SK-N-SH (cell line): ENCODE measurements around the gene PGAP3. TPM values are rescaled to one million over a fixed set of nuclear protein-coding genes. Genes with fewer than 3 reads are reported as not detected.

Experiments used
- CTCF ChIA-PET: fragments of 300-600, 350-600 bp; formaldehyde crosslinking; extraction: SDS; loops from one replicate; lab custom pipeline; 2021; lab: Yijun Ruan, JAX
- POLR2A ChIA-PET: fragments of 350-600 bp; sonication (Branson Sonifier 250); formaldehyde crosslinking; extraction: SDS; loops from one replicate; lab custom pipeline; 2020; ENCODE audit warnings: antibody characterized with exemption, inconsistent platforms; lab: Yijun Ruan, JAX
- DNase-seq: peaks from one replicate; pipeline ENCODE4 v3.0.0; 2012
- H2AFZ ChIP-seq: fragments of 200-600 bp; sonication (generic); 2 replicates; pipeline ENCODE4 v1.8.1; 2016; ENCODE audit warnings: antibody characterized with exemption, mild to moderate bottlenecking, low read depth
- H3F3A ChIP-seq: fragments of 200-600 bp; sonication (generic); replicated peaks from 2 replicates; pipeline ENCODE3; 2016; ENCODE audit warnings: antibody characterized with exemption, mild to moderate bottlenecking; ENCODE audit not compliant: insufficient read depth
- H3K27ac ChIP-seq, 2 experiments: fragments of 200-500 bp in 1 of 2; fragments of 200-600 bp in 1 of 2; sonication (Bioruptor generic) in 1 of 2; sonication (generic), shearing (Covaris generic) in 1 of 2; 2 replicates each; pipeline versions ENCODE4 v1.5.1 to v1.6.1; 2014 to 2016; ENCODE audit warnings: low read depth in 2 of 2, inconsistent platforms in 1 of 2, low read length in 1 of 2, mild to moderate bottlenecking in 1 of 2, mixed read lengths in 1 of 2
- H3K27me3 ChIP-seq: fragments of 200-600 bp; sonication (generic), shearing (Covaris generic); 2 replicates; pipeline ENCODE4 v1.6.1; 2016; ENCODE audit warnings: mixed run types; ENCODE audit not compliant: insufficient read depth
- H3K36me3 ChIP-seq, 2 experiments: fragments of 200-500 bp in 1 of 2; fragments of 200-600 bp in 1 of 2; sonication (Bioruptor generic) in 1 of 2; sonication (generic) in 1 of 2; replicated peaks in 1 of 2; 2 replicates each; pipeline versions ENCODE3 to v1.5.1; 2014 to 2016; ENCODE audit warnings: low read length in 1 of 2, mild to moderate bottlenecking in 1 of 2; ENCODE audit not compliant: insufficient read depth in 2 of 2, control insufficient read depth in 1 of 2
- H3K4me1 ChIP-seq, 2 experiments: fragments of 200-500 bp in 1 of 2; fragments of 200-600 bp in 1 of 2; sonication (Bioruptor generic) in 1 of 2; sonication (generic), shearing (Covaris generic) in 1 of 2; 2 replicates each; pipeline versions ENCODE4 v1.5.1 to v1.6.1; 2014 to 2016; ENCODE audit warnings: low read depth in 1 of 2, low read length in 1 of 2, mixed run types in 1 of 2; ENCODE audit not compliant: insufficient read depth in 2 of 2, control insufficient read depth in 1 of 2
- H3K4me2 ChIP-seq: fragments of 200-600 bp; sonication (generic), shearing (Covaris generic); 2 replicates; pipeline ENCODE4 v1.6.1; 2017; ENCODE audit warnings: mixed run types
- H3K4me3 ChIP-seq, 2 experiments: fragments of 200-500 bp in 1 of 2; fragments of 200-600 bp in 1 of 2; sonication (Bioruptor generic) in 1 of 2; sonication (generic), shearing (Covaris generic) in 1 of 2; 2 replicates each; pipeline versions ENCODE4 v1.5.1 to v1.8.1; 2014 to 2016; ENCODE audit warnings: low read depth in 2 of 2, inconsistent platforms in 1 of 2, low read length in 1 of 2, mild to moderate bottlenecking in 1 of 2, mixed read lengths in 1 of 2, moderate library complexity in 1 of 2
- H3K79me2 ChIP-seq: fragments of 200-600 bp; sonication (generic); 2 replicates; pipeline ENCODE4 v1.8.1; 2017; ENCODE audit warnings: mild to moderate bottlenecking; ENCODE audit not compliant: insufficient read depth
- H3K9ac ChIP-seq: fragments of 200-600 bp; sonication (generic); 2 replicates; pipeline ENCODE4 v1.6.1; 2017; ENCODE audit warnings: mixed run types
- H3K9me2 ChIP-seq: fragments of 200-600 bp; sonication (generic); 2 replicates; pipeline ENCODE4 v1.6.1; 2017; ENCODE audit warnings: mixed run types
- H3K9me3 ChIP-seq: fragments of 200-600 bp; sonication (generic); 2 replicates; pipeline ENCODE4 v1.6.1; 2017; ENCODE audit warnings: mixed run types, mild to moderate bottlenecking, moderate library complexity
- H4K20me1 ChIP-seq: fragments of 200-600 bp; sonication (generic); 2 replicates; pipeline ENCODE4 v1.6.1; 2017; ENCODE audit warnings: mild to moderate bottlenecking, mixed run types; ENCODE audit not compliant: insufficient read depth
- CHD2 ChIP-seq: fragments of 150-350 bp; IDR thresholded peaks from 2 replicates; pipeline ENCODE4 v1.6.1; 2018; ENCODE audit warnings: low read length; ENCODE audit not compliant: partially characterized antibody
- ELF1 ChIP-seq: IDR thresholded peaks from 2 replicates; pipeline ENCODE4 v1.4.0; 2012
- FOXJ3 ChIP-seq: sonication (generic); formaldehyde crosslinking; IDR thresholded peaks from 2 replicates; pipeline ENCODE4 v1.5.1; 2020; ENCODE audit warnings: mild to moderate bottlenecking, missing genetic modification reagents
- FOXM1 ChIP-seq: IDR thresholded peaks from 2 replicates; pipeline ENCODE4 v1.4.0; 2012; ENCODE audit warnings: low read depth, mild to moderate bottlenecking
- MEF2A ChIP-seq: IDR thresholded peaks from 2 replicates; pipeline ENCODE4 v1.4.0; 2012; ENCODE audit warnings: low read depth, borderline replicate concordance
- NRF1 ChIP-seq: IDR thresholded peaks from 2 replicates; pipeline ENCODE4 v1.6.1; 2012; ENCODE audit warnings: low read depth, mild to moderate bottlenecking, low read length
- RAD21 ChIP-seq: IDR thresholded peaks from 2 replicates; pipeline ENCODE4 v1.6.1; 2012; ENCODE audit warnings: mild to moderate bottlenecking, low read length
- RCOR1 ChIP-seq: fragments of 150-350 bp; IDR thresholded peaks from 2 replicates; pipeline ENCODE4 v1.6.1; 2017; ENCODE audit warnings: antibody characterized with exemption, low read length
- REST ChIP-seq: IDR thresholded peaks from 2 replicates; pipeline ENCODE4 v1.6.1; 2012; ENCODE audit warnings: mild to moderate bottlenecking, low read depth, low read length, moderate library complexity
- RFX5 ChIP-seq: IDR thresholded peaks from 2 replicates; pipeline ENCODE4 v1.6.1; 2012; ENCODE audit warnings: mild to moderate bottlenecking, improper control_type of control experiment, low read length
- TCF12 ChIP-seq: IDR thresholded peaks from 2 replicates; pipeline ENCODE4 v1.4.0; 2012
- WGBS: methylation state at CpG from one replicate; pipeline ENCODE4 v1.1.6; 2017; ENCODE audit warnings: low lambda C conversion rate; 5-methylcytosine and 5-hydroxymethylcytosine counted together
- polyA plus RNA-seq, 3 experiments: library from polyadenylated mRNA; depleted of rRNA; stranded (reverse); fragments of >200 nt; gene quantifications; 2 replicates each; pipeline ENCODE4 v1.2.3, GENCODE V29; 2012

The PGAP3 gene
- polyA plus RNA-seq, 1 of the 3 experiments (the other 2 are of a cell fraction), result 20.9 TPM

GRCh38 chr17:39626171-39627046, 61.4 kb downstream of the PGAP3 start, which contains the start of gene PPP1R1B:
TSS of gene PPP1R1B (plus strand) at chr17:39626952. CDS start at chr17:39627393, 441 bp downstream.
- peak within 1 kb of the TSS; percentile 87 for H3K4me2 ChIP-seq
- no peaks in the 10 kb centered on the region for H3K9me3 ChIP-seq
- H4K20me1 ChIP-seq, result 0 out of 2 replicates have a peak, but pooled peaks cover 4% of the 10 kb centered on the region
- no peak within 1 kb of the TSS for H3K9ac ChIP-seq
- H3K4me3 ChIP-seq, result peak within 1 kb of the TSS in 1 of 2 experiments; percentile 36; a peak in 2 of 4 replicates
- peaks cover 3% of the 10 kb centered on the region for H3F3A ChIP-seq
- H3K36me3 ChIP-seq, result no peaks in the 10 kb centered on the region
- H3K27me3 ChIP-seq, result peaks cover 41% of the 10 kb centered on the region
- TF ChIP-seq FOXM1 (no peak), NRF1 (no peak), MEF2A (no peak), REST (no peak), TCF12 (no peak), CHD2 (no peak)
- DNase-seq, result peak; percentile 71
- H3K79me2 ChIP-seq, result no peaks in the 10 kb centered on the region
- CTCF ChIA-PET, result interaction anchor here (1.2 to 14.5 kb wide), 7 partner anchors 11 to 127 kb away, joined by 3 to 483 read pairs (median 279); partner anchors contain the start of genes NEUROD2, PNMT, STARD3 and TCAP
- H3K4me1 ChIP-seq, result peaks cover 0 to 7% of the 10 kb centered on the region in 2 experiments; a peak in 1 of 4 replicates
- POLR2A ChIA-PET, result no interaction called here
- 36% methylated on average over 29 of the region's 29 CpGs for WGBS
- peak within 1 kb of the TSS; percentile 42; the same call in 1 of the 2 replicates for H2AFZ ChIP-seq
- H3K9me2 ChIP-seq, result no peaks in the 10 kb centered on the region
- no peak within 1 kb of the TSS for H3K27ac ChIP-seq

GRCh38 chr17:39625198-39625785, 62.6 kb downstream of the PGAP3 start:
- no peaks in the 10 kb centered on the region for H3K9me3 ChIP-seq
- no peak overlapping the region for H3K27ac ChIP-seq
- no peaks in the 10 kb centered on the region for H3K9me2 ChIP-seq
- no peak for DNase-seq
- no peak overlapping the region for H3K4me3 ChIP-seq
- H2AFZ ChIP-seq, result no peak overlapping the region
- WGBS, result 61% methylated on average over 4 of the region's 5 CpGs
- TF ChIP-seq ELF1 (no peak), RAD21 (no peak), RFX5 (no peak), FOXJ3 (CRISPR knock-in tag) (no peak), RCOR1 (no peak)
- ChIA-PET CTCF (interaction anchor here (0.8 to 14.5 kb wide), 10 partner anchors 12 to 363 kb away, joined by 3 to 483 read pairs (median 44); partner anchors contain the start of genes MIEN1, NEUROD2, PNMT and STARD3), POLR2A (no interaction called here)
- H3K4me1 ChIP-seq, result peaks cover 0 to 8% of the 10 kb centered on the region in 2 experiments; a peak in 1 of 4 replicates
- H3F3A ChIP-seq, result peaks cover 3% of the 10 kb centered on the region
- H3K9ac ChIP-seq, result no peak overlapping the region
- no peak overlapping the region for H3K4me2 ChIP-seq
- no peaks in the 10 kb centered on the region for H3K79me2 ChIP-seq
- peaks cover 36% of the 10 kb centered on the region for H3K27me3 ChIP-seq
- H4K20me1 ChIP-seq, result 0 out of 2 replicates have a peak, but pooled peaks cover 4% of the 10 kb centered on the region
- no peaks in the 10 kb centered on the region for H3K36me3 ChIP-seq
